HG03354 (cell line): ENCODE measurements around the gene PTPRT.

Experiments
- ATAC-seq: cut with Tn5 transposase; IDR thresholded peaks from one replicate; pipeline ENCODE4 v1.9.1; 2021; ENCODE audit warnings: mild to moderate bottlenecking; ENCODE audit not compliant: unreplicated experiment, poor library complexity, severe bottlenecking

Gene PTPRT

DNA sequence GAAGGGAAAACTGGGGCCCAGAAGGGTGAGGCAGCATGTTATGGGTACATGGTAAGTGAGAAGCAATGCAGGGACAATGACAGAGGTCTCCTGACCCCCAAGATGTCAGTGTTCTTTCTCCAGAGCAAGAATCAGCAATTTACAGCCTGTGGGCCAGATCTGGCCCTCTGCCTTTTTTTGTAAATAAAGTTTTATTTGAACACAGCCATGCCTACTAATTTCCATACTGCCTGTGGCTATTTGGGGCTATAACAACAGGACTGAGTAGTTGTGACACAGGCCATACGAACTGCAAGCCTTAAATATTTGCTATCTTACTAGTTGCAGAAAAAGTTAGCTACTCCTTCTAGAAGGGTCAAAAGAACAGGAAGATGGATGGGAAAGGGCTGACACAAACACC, 52.5 kb downstream of the PTPRT start:
- ATAC-seq, result no peak

DNA sequence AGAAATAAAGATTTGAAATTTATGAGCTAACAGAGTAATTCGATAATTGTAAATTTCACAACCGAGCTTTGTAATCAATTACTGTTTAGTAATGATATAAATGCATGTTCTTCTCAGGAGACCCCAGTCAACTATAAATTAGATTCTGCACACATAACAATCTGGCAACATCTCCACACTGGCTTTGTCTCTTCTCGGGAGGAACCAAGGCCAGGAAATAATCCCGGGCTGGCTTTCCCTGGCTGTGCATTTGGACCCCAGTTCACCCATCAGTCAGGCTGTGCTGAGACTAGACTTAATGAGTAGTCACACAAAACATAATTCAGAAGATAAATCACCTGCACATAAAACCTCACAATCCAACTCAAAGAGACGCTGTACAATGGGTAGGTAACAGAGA, 65.5 kb downstream of the PTPRT start:
- ATAC-seq, result no peak

DNA sequence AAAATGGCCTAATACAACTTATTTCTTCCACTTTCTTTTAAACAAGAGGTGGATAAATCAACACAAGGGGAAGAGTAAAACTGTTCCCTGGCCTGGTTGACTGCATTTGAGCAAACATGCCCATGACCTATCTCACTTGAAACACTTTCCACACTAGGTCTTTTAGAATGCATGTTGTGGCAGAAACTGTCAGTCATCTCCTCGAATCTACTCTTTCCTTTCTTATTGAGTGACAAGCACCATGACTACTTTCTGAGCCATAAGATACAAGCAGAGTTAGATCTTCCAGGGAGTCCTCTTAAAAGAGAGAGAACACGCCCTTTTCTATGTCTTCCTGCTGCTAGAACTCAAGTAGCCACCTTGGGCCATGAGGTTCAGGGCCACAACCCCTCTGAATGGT, 66.5 kb downstream of the PTPRT start:
- ATAC-seq, result no peak

DNA sequence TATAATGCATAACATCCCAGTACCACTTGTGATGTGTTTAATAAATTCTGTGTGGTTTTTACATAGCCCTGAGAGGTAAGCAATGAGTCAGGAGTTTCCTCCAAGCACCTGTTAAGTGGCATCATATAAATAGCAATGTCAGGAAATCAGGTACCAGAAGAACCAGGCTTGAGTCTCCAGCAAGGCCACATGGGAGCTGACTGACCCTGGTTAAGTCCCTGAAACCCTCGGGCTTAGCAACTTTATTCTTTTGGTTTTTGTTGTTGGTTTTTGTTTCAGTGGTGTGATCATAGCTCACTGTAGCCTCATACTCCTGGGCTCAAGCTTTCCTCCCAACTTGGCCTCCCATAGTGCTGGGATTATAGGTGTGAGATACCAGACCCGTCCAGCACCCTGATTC, 70.0 kb downstream of the PTPRT start:
- no peak for ATAC-seq

DNA sequence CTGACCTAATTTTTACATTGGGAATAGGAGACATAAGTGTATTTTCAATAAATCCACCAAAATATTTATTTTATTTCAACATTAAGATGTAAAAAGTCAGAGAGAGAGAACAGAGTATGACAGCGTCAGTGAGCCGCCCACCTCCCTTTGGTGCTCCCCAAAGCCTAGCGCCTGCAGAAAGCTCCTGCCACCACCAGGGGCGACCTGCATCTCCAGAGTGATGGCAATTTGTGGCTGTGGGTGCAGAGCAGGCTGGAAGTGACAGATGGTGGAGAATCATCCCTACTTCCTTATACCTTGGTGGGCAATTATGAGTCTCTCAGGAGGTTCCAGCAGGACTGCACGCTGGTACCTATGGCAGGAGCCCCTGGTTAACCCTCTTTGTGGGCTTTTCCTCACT, 87.3 kb downstream of the PTPRT start:
- ATAC-seq, result no peak

DNA sequence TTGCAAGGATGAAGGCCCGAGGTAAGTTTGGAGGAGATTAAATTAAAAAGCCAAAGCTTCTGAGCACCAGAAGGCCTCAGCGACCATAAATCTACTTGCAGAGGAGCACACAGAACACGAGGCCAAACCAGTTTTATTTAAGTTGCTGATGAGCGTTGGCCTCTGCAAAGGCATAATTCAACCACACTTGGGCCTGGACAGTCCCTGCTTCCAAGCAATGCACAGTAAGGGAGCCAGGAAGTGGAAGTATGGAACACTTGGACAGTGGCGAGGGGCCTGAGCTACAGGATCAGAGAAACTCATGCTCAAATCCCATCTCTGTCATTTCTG, 92.8 kb downstream of the PTPRT start:
- no peak for ATAC-seq

DNA sequence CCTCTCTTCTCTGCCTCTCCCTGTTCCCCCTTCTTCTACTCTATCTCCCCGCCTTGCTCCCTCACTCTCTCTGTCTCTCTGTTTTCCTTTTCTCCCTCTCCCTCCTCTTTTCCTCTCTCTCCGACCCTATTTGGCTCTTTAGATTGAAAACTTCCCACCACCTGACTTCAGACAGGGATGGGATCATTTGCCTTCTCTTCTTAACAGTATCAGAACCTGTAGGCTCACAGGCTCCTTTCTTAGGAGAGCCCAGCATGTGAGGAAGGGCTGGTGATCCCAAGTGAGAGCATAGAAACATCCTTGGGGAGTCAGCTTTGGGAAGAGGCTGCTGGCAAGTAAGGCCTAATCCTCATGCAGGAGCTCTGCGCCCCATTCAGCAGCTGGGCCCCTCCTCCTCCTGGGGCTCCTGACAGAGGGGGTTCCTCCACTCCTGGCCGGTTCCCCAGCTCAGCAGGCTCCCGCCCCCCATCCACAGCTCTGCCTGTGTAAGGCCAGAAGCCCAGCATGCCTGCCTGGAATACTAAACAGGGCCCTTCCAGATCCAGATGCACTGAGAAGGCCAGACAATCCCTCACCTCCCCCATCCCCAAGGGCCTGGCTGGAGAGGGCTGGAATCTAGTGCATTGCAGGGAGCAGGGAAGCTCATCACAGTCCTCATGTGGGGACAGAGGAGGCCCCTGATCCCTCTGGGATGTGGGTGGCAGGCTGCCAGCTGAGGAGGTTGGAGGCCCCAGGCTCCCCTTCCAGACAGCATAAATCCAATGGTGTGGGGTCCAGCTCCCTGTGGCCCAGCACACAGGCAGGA, 93.4 kb downstream of the PTPRT start:
- ATAC-seq, result no peak

DNA sequence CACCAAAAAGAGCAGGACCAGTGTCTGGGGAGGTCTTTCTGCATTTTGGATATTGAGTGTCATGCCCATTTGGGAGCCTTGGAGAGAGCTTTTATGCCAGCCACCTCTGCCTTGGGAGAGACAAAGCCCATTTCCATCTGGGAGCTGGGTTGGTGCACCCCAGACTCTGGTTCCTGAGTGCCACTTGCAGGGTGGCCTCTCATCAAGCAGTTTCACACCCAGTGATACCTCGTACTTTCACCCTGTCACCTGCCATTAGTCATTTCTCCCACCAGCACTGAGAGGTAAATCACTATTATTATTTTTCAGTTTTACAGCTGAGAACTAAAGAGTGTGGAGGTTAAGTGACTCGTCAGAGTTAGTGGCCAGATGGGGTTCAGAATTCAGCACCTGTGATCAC, 94.7 kb downstream of the PTPRT start:
- ATAC-seq, result no peak

DNA sequence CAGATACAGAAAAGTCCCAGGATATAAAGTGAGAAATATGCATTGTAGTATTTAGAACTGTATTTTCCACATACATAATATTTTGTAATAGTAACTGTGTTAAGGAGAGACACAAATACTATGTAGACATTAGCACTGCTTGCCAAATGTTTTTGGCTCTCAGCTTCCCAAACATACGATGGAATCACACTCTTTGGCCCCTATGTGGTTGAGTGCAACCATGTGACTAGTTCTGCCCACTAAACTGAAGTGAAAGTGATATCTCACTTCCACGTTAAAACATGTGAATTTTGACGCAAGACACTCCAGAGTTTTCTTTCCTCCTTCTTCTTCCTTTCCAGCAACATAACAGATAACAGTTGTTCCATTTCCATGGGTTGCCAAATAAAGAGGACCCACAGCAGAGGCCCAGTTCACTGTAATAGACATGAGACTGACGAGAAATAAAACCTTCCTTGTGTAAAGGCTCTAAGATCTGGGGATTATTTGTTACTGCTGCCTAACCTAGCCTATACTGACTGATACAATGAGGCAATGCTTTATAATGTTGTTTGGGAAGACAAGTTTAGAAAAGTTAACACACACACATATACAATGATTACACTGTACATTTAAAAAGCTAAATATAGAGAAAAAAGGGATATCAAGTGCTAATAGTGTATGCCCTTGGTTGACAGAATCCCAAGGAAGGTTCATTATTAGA, 97.2 kb downstream of the PTPRT start:
- ATAC-seq, result no peak

DNA sequence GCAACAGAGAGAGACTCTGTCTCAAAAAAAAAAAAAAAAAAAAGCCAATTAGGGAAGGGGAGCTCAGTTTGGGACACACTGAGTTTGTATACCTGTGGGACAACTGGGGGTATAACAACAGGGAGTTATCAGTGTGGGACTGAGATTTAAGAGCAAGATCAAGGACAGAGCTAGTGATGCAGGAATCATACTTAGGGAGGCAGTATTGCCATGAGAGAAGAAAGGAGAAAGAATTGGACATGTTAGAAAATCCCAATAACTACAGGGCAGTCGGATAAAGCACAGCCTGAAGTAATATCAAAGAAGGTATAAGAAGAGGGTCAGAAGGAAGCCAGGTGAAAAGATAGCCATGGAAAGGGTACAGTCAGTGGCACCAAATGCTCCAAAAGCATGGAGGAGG, 121.2 kb downstream of the PTPRT start:
- ATAC-seq, result no peak

DNA sequence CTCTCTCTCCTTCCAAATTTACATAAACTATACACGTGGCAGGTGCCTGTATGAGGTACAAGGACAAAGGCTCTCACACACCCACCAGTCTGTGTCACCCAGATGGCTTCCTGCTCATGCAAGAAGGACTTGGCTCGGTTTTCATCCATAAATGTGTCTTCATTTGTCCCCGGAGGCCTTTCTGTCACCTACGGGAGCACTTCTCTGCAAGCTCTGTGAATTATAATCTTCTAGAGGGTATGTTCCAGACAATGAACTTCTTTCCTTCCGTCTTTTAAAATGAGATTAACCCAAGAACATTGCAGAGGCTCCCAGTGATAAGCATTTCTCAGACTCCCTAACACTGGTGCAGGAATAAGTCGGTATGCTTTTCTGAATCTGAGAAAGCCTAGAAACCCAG, 123.6 kb downstream of the PTPRT start:
- ATAC-seq, result no peak

DNA sequence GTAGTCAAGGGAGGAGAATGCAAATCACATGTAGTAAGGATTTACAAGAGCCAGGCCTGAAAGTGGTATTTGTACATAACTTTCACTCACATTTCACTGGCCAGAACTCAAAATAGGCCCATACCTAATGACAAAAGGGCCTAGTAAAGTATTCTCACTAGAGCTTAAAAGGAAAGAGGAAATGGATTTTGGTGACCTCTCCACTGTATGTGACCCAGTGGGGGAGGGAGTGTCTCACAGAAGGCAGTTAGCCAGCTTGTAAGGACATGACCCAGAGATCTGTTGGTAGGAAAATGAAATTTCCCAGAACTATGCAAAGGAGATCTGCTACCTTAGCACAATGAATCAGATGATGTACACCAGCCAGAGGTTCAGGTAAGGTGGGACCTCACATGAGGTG, 124.4 kb downstream of the PTPRT start:
- ATAC-seq, result no peak

DNA sequence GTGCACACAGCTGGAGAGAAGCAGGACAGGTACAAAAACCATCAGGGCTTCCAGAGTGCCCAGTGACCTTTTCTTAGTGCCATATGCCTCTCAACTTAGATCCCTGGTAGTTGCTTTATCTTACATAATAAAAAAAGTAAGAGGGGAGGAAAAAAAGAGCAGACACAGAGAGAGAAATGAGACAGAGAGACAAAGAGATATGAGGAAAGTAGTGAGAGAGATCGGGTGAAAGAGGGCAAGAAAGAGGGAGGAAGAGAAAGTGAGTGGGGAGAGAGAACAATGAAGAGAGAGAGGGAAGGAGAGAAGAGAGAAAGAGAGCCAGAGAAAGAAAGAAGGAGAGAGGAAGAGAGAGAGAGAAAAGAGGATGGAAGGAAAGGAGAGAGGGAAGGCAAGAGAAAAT, 131.6 kb downstream of the PTPRT start:
- ATAC-seq, result no peak

DNA sequence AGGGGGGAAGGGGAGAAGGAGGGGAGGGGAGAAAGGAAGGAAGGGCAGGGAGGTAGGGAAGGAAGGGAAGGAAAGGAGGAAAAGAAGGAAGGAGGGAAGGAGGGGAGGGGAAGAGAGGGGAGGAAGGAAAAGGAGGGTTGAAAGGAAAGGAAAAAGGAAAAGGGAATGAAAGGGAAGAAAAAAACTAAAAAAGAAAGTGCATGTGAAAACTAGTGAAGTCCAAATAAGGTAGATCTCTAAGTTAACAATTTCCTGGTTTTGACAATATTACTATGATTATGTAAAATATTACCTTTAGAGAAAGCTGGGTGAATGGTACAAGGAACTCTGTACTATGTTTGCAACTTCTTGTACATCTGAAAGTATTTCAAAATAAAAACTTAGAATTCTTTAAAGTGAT, 132.4 kb downstream of the PTPRT start:
- no peak for ATAC-seq

DNA sequence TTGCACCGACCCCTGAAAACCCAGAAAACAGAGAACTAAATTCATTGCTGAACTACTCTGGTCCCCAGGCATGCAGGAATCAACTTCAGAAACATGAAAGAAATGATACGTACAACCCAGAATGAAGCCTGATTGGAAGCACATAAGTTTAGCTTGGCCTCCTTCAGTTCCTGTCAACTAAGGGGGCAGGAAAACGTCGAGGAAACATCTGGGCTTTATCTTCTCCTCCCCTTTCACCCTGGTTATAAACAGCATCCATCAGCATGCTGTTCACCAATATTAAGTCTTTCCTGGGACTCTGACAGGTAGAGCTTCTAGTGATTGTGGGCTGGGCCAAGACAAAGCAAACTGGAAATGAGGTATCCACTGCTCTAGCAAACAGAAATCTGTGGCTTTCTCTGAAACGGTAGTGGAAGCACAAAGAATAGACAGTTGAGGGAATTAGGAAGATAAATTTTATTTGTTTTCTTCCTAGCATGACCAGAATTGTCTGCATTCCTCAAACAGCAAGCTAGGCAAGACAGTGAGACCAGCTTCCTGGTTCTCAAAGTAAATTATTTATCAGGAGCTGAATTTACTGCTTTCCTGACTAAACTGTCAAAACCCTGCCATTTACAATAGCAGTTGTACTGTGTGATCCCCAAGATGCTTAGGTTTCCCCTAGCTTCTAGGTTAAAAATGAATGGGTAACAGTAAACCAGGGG, 134.4 kb downstream of the PTPRT start:
- no peak for ATAC-seq

DNA sequence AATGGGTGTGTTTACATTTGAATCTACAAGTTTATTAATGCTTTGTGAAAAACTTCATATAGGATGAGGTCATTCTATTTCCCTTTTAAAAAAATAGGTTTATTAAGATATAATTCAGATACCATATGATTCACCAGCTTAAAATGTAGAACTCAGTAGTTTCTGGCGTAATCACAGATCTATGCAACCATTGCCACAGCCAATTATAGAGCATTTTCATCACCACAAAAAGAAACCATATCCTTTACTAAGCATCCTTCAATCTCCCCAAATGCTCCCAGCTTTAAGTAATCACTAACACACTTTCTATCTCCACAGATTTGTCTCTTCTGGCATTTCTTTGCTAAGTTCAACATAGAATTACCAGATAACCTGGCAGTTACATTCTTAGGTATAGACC, 137.2 kb downstream of the PTPRT start:
- ATAC-seq, result no peak

DNA sequence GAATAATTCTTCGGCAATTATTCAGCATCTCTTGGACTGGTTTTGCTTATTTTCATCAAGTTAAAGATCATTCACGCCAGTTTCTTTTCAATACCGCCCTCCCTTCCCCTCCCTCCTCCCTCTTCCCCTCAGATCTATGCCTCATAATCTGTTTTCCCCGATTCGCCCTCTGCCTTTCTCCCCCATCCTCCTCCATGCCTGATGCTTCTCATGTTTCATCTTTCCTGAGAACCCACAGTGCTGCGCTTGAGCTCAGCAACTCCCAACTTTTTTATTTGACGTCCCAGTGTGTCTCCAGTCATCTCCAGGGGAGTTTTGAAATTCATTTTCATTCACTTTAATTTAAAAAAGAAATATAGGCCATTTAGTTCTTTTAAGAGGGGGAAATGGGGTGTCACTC, 142.7 kb downstream of the PTPRT start:
- no peak for ATAC-seq

DNA sequence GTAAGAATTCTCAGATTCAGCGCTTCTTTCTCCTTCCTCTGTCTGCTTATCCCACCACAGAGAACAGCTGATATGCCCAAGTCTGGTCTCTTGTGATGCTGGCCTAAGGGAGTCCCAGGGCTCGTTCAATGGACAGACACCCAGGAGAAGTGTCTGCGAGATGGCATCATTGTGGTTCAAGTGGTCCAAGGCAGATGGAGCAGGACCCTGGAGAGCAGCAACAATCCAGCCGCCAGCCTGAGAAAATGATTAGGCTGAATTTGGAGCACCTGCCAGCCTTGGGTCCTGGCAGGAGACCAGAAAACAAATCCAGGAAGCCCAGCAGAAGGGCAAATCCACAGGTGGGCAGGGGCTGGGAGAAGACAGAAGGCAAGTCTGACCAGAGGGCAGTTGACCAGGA, 145.8 kb downstream of the PTPRT start:
- ATAC-seq, result no peak

DNA sequence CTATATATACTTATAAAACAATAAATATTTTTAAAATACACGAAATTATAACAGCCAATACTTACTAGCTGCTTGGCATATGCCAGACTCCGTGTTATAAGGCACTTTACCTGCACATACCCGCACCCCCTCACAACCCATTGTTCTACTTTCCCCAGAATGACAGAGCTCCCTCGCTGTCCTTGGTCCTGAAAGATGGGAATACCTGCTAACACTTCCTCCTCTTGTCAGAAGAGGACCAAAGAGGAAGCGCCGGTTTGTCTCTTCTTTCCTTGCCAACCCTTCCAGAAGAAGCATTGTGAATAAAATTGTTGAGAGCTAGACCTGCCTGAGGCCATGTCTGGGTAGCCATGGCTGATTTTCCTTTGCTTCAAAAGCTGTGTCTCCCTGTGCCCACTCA, 149.3 kb downstream of the PTPRT start:
- ATAC-seq, result no peak

DNA sequence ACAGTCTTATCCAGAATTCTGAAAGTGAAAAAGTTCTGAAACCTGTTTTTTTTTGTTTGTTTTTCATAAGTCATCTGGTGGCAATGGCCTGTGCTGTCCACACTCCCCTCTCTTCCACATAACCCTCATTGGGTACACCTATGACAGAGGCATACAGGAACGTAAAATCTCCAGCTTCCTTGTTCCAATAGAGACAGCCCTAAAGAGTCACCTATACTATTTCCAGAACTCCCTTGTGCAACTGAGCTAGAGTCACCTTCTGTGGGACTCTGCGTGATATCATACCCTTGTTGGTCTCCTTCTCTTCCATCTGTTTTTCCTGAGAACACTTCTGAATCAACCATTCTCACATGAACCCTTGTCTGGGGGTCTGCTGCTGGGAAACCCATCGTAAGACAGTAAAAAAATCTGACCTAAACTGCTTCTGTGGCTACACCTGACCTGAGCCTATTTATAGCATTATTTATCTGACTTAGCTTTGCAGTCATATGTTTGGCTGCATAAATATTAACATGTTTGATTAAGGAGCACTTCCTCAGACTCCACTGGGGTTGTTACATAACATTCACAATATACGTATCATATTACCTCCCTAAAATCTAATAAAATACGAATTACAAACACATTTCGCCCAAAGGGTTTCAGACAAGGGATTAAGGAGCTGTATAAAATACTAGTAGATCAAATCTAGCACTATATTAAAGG, 151.9 kb downstream of the PTPRT start:
- no peak for ATAC-seq
